HL-60 (cell line): Measurements from ENCODE around the gene PCDH15.

Experiments
- DNase-seq, 2 experiments: peaks; one replicate each; pipeline ENCODE4 v3.0.0-alpha.2; 2010 to 2020; ENCODE audit warnings: low read depth in 1 of 2, low spot score in 1 of 2
- H3K27ac ChIP-seq: fragments of 250-450 bp; sonication (Bioruptor Pico); replicated peaks from 2 replicates; pipeline ENCODE4 v1.5.1; 2020; ENCODE audit warnings: mild to moderate bottlenecking, moderate library complexity
- H3K27me3 ChIP-seq: fragments of 250-450 bp; sonication (Bioruptor Pico); 2 replicates; pipeline ENCODE4 v1.5.1; 2021; ENCODE audit warnings: mild to moderate bottlenecking, moderate library complexity; ENCODE audit not compliant: insufficient read depth, poor library complexity, severe bottlenecking
- H3K4me3 ChIP-seq: replicated peaks from 2 replicates; pipeline ENCODE4 v1.5.1; 2011; ENCODE audit warnings: mild to moderate bottlenecking, control low read depth, low read length; ENCODE audit not compliant: insufficient read depth
- GABPA ChIP-seq: IDR thresholded peaks from 2 replicates; pipeline ENCODE4 v1.6.1; 2012; ENCODE audit warnings: low read depth
- POLR2AphosphoS5 ChIP-seq: IDR thresholded peaks from 2 replicates; pipeline ENCODE4 v1.6.1; 2012; ENCODE audit warnings: low read depth
- SPI1 ChIP-seq: IDR thresholded peaks from 2 replicates; pipeline ENCODE4 v1.6.1; 2012; ENCODE audit warnings: low read depth, mild to moderate bottlenecking, borderline replicate concordance
- TF ChIP-seq, protein P1 (sequence below): IDR thresholded peaks from 2 replicates; pipeline ENCODE4 v1.6.1; 2012; ENCODE audit warnings: low read depth; ENCODE audit not compliant: insufficient replicate concordance
- TF ChIP-seq, protein P2 (sequence below): IDR thresholded peaks from one replicate; pipeline ENCODE4 v1.5.1; 2011; ENCODE audit warnings: low read length, control low read depth, inconsistent platforms; ENCODE audit not compliant: insufficient read depth

The PCDH15 gene

GRCh38 chr10:54708591-54708990, 92.4 kb downstream of the PCDH15 start:
- no peak for DNase-seq
- no peak overlapping the region for H3K4me3 ChIP-seq
- no peak overlapping the region for H3K27ac ChIP-seq
- H3K27me3 ChIP-seq: no peaks in the 10 kb centered on the region
- TF ChIP-seq, protein P1, sequence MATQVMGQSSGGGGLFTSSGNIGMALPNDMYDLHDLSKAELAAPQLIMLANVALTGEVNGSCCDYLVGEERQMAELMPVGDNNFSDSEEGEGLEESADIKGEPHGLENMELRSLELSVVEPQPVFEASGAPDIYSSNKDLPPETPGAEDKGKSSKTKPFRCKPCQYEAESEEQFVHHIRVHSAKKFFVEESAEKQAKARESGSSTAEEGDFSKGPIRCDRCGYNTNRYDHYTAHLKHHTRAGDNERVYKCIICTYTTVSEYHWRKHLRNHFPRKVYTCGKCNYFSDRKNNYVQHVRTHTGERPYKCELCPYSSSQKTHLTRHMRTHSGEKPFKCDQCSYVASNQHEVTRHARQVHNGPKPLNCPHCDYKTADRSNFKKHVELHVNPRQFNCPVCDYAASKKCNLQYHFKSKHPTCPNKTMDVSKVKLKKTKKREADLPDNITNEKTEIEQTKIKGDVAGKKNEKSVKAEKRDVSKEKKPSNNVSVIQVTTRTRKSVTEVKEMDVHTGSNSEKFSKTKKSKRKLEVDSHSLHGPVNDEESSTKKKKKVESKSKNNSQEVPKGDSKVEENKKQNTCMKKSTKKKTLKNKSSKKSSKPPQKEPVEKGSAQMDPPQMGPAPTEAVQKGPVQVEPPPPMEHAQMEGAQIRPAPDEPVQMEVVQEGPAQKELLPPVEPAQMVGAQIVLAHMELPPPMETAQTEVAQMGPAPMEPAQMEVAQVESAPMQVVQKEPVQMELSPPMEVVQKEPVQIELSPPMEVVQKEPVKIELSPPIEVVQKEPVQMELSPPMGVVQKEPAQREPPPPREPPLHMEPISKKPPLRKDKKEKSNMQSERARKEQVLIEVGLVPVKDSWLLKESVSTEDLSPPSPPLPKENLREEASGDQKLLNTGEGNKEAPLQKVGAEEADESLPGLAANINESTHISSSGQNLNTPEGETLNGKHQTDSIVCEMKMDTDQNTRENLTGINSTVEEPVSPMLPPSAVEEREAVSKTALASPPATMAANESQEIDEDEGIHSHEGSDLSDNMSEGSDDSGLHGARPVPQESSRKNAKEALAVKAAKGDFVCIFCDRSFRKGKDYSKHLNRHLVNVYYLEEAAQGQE: no peak
- no peak for TF ChIP-seq SPI1
- no peak for TF ChIP-seq POLR2AphosphoS5
- TF ChIP-seq GABPA: no peak
- TF ChIP-seq, protein P2, sequence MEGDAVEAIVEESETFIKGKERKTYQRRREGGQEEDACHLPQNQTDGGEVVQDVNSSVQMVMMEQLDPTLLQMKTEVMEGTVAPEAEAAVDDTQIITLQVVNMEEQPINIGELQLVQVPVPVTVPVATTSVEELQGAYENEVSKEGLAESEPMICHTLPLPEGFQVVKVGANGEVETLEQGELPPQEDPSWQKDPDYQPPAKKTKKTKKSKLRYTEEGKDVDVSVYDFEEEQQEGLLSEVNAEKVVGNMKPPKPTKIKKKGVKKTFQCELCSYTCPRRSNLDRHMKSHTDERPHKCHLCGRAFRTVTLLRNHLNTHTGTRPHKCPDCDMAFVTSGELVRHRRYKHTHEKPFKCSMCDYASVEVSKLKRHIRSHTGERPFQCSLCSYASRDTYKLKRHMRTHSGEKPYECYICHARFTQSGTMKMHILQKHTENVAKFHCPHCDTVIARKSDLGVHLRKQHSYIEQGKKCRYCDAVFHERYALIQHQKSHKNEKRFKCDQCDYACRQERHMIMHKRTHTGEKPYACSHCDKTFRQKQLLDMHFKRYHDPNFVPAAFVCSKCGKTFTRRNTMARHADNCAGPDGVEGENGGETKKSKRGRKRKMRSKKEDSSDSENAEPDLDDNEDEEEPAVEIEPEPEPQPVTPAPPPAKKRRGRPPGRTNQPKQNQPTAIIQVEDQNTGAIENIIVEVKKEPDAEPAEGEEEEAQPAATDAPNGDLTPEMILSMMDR: no peak

DNA sequence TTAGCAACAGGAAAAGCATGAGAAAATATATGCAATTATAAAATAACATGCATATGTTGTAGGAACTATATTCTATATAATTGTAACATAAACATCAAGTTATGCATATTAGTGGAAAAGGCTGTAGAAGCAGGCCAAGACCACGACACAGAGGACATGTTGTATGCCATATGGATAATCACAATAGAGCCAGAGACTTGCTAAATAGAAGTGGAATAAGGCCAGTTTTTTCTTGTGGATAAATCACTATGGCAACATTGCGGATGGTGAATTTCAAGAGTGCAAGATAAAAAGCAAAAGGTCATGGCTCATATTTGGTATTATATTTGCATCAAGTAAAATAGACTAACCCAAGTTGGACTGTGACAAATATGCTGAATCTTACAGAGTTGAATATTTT, 93.0 kb downstream of the PCDH15 start:
- TF ChIP-seq POLR2AphosphoS5 (no peak), SPI1 (no peak)
- TF ChIP-seq, protein P1: no peak
- TF ChIP-seq, protein P2: no peak
- H3K4me3 ChIP-seq: no peak overlapping the region
- H3K27me3 ChIP-seq: no peaks in the 10 kb centered on the region
- DNase-seq: no peak
- no peak overlapping the region for H3K27ac ChIP-seq

DNA sequence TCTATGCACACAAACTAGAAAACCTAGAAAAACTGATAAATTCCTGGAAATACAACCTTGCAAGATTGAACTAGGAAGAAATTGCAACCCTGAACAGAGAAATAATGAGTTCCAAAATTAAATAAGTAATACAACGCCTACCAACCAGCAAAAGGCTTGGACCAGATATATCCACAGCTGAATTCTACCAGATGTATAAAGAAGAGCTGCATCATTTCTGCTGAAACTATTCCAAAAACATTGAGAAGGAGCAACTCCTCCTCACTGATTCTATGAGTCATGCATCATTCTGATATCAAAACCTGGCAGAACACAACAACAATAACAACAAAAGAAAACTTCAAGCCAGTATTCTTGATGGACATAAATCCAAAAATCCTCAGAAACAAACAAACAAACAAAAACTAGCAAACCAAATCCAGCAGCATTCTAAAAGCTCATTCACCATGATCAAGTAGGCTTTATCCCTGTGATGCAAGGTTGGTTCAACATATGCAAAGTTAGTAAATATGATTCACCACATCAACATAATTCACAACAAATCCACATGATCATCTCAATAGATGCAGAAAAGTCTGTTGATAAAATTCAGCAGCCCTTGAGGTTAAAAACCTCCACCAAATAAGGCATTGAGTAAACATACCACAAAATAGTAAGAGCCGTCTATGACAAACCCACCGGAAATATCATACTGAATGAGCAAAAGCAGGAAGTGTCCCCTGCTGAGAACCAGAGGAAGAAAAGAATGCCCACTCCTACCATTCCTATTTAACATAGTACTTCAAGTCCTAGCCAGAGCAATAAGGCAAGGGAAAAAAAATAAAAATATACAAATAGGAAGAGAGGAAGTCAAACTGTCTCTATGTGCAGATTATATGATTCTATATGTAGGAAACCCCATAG, 98.2 kb downstream of the PCDH15 start:
- no peak overlapping the region for H3K4me3 ChIP-seq
- no peaks in the 10 kb centered on the region for H3K27me3 ChIP-seq
- no peak for DNase-seq
- H3K27ac ChIP-seq: no peak overlapping the region
- TF ChIP-seq SPI1 (no peak), GABPA (no peak), POLR2AphosphoS5 (no peak)
- TF ChIP-seq, protein P2: no peak
- TF ChIP-seq, protein P1: no peak
